NCI-H460 (cell line): ENCODE data around the gene CFHR1. TPM values are rescaled to one million over a fixed set of nuclear protein-coding genes. Genes with fewer than 3 reads are reported as not detected.
A peak's percentile ranks its signal among the peaks of the same experiment; 100 is the strongest.

Source experiments
- DNase-seq: peaks from one replicate; pipeline ENCODE4 v3.0.0-alpha.2; 2016; ENCODE audit warnings: low read depth; ENCODE audit errors: extremely low read depth
- total RNA-seq: library from RNA; depleted of rRNA; stranded (reverse); fragments of >200 nt; shearing (Covaris generic); gene quantifications from 2 replicates; pipeline ENCODE4 v1.2.3, GENCODE V29; 2014; rRNA removed

CFHR1 gene
- total RNA-seq, 1 experiment from 2014 or later: 1.3 TPM

DNA sequence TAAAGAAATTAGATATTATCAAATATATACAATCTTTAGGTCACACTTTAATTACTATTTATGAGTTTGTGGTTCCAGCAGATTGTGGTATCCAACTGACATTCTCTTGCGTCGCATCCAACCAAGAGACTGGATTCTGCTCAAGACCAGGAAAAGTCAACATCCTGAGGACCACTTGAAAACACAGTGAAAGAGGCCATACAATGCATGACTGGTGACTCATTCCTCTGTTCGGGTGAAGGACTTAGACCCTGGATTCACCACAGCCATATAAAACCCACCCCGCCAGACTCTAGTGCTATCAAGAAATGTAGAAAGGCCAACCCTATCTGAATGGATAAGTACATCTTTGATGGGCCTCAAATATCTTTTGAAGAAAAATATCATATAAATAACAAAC is 53.9 kb downstream of the CFHR1 start:
- DNase-seq: no peak

- DNase-seq: no peak
These were observed 56.4 kb downstream of the CFHR1 start for GRCh38 chr1:196875935-196876334.

DNA sequence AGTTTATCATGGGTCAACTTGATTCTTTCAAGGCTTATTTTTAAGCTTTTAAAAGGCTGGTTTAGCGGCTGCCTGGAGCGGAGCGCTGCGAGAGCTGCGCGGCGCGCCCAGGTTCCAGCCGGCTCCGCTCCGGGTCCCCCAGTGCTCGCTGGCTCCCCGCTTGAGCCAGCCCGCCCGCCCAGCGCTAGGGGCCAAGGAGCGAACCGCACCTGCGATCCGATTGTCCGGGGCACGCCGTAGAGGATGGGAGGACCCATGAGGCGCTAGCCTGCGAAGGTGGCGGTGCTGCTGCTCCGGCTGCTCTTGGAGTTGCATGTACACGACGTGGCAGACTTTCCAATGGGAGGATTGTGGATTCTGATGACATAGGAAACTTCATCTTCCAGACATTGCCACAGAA is 58.4 kb downstream of the CFHR1 start:
- DNase-seq: peak; percentile 11

Other genes with a start within 250 kb of the CFHR1 start
- gene KCNT2, start 211.3 kb upstream of the CFHR1 start, total RNA-seq: 3.5 and 4.1 TPM in 2 replicates
- gene CFH, start 167.7 kb upstream of the CFHR1 start, total RNA-seq: 68.8 and 75.6 TPM in 2 replicates
- 3.6 and 5.0 TPM in 2 replicates for gene CFHR3, start 44.9 kb upstream of the CFHR1 start, total RNA-seq
- gene CFHR4, start 68.3 kb downstream of the CFHR1 start, total RNA-seq: not detected in 2 replicates
- gene CFHR2, start 124.0 kb downstream of the CFHR1 start, total RNA-seq: not detected in 2 replicates
- gene CFHR5, start 157.8 kb downstream of the CFHR1 start, total RNA-seq: not detected in 2 replicates
- 0.12 TPM in 1 of 2 replicates, not detected in the other for gene F13B, start 247.5 kb downstream of the CFHR1 start, total RNA-seq